K562 (cell line): ENCODE results near the gene LPGAT1. TPM values are rescaled to one million over a fixed set of nuclear protein-coding genes. Genes with fewer than 3 reads are reported as not detected.
A peak's percentile ranks its signal among the peaks of the same experiment; 100 is the strongest.

Source experiments
- ATAC-seq: fragments of 200-7000 bp; cut with Tn5 transposase; 3 replicates; pipeline ENCODE4 v1.9.1; 2020; ENCODE audit warnings: moderate library complexity
- BruUV-seq: library from RNA; stranded (reverse); fragments of 400-500 nt; replicated peaks from 2 replicates; lab custom pipeline; 2021; lab: Mats Ljungman, UMichigan
- CTCF ChIA-PET: fragments of 300-600 bp; formaldehyde crosslinking; extraction: SDS; loops from one replicate; lab custom pipeline; 2021; ENCODE audit warnings: low intra/inter-chr PET ratio; lab: Yijun Ruan, JAX
- POLR2A ChIA-PET: fragments of 300-600, 350-650 bp; sonication (Branson Sonifier 250); formaldehyde crosslinking; extraction: SDS; loops from one replicate; lab custom pipeline; 2021; ENCODE audit warnings: antibody characterized with exemption, inconsistent platforms; lab: Yijun Ruan, JAX
- DNase-seq, 4 experiments: peaks; one replicate each; pipeline versions ENCODE4 v3.0.0 to v3.0.0-alpha.2; 2011 to 2018; ENCODE audit warnings: low spot score in 3 of 4, mixed read lengths in 3 of 4; ENCODE audit errors: extremely low read depth in 1 of 4
- FAIRE-seq: peaks from 2 replicates; lab custom pipeline; 2011; peaks lifted over from hg19 to GRCh38; lab: Jason Lieb, UNC
- H2AFZ ChIP-seq: 2 replicates; pipeline ENCODE4 v1.6.0; 2011; ENCODE audit warnings: low read depth, low read length, control low read depth, inconsistent platforms
- H3K27ac ChIP-seq: fragments of 200-600 bp; 3 replicates; pipeline ENCODE4 v1.8.0; 2011; ENCODE audit warnings: low read depth, mild to moderate bottlenecking, control low read depth, inconsistent platforms, low read length, moderate library complexity, mixed read lengths; ENCODE audit errors: extremely low read depth
- H3K27me3 ChIP-seq, 2 experiments: fragments of 300-600 bp in 1 of 2; 2 replicates in 1 of 2; 3 replicates in 1 of 2; pipeline versions ENCODE4 v1.6.0 to v1.8.0; 2011; ENCODE audit warnings: inconsistent platforms in 2 of 2, low read length in 2 of 2, mild to moderate bottlenecking in 1 of 2, mixed read lengths in 1 of 2, moderate library complexity in 1 of 2; ENCODE audit not compliant: control insufficient read depth in 2 of 2, insufficient read depth in 2 of 2
- H3K36me3 ChIP-seq: fragments of 300-600 bp; 3 replicates; pipeline ENCODE4 v1.8.0; 2011; ENCODE audit warnings: mild to moderate bottlenecking, low read length, inconsistent platforms; ENCODE audit not compliant: control insufficient read depth, insufficient read depth
- H3K4me1 ChIP-seq, 2 experiments: fragments of 200-600 bp in 1 of 2; replicated peaks in 1 of 2; 2 replicates in 1 of 2; 3 replicates in 1 of 2; pipeline versions ENCODE4 v1.5.1 to v1.8.0; 2011; ENCODE audit warnings: inconsistent platforms in 2 of 2, low read length in 2 of 2, mild to moderate bottlenecking in 1 of 2, mixed read lengths in 1 of 2, moderate library complexity in 1 of 2; ENCODE audit not compliant: control insufficient read depth in 2 of 2, insufficient read depth in 2 of 2
- H3K4me2 ChIP-seq: 2 replicates; pipeline ENCODE4 v1.6.1; 2011; ENCODE audit warnings: low read length, control low read depth, inconsistent platforms, mixed read lengths; ENCODE audit not compliant: insufficient read depth
- H3K4me3 ChIP-seq: fragments of 200-600 bp; sonication (generic), shearing (Covaris generic); 2 replicates; pipeline ENCODE4 v1.5.1; 2016; ENCODE audit warnings: control low read depth, inconsistent platforms
- H3K79me2 ChIP-seq: fragments of 200-600 bp; 3 replicates; pipeline ENCODE4 v1.8.0; 2011; ENCODE audit warnings: low read length, inconsistent platforms; ENCODE audit not compliant: control insufficient read depth, insufficient read depth
- H3K9ac ChIP-seq, 2 experiments: 2 replicates each; pipeline versions ENCODE4 v1.6.0 to v1.6.1; 2011; ENCODE audit warnings: low read depth in 2 of 2, low read length in 2 of 2, control low read depth in 1 of 2, inconsistent platforms in 1 of 2, mild to moderate bottlenecking in 1 of 2, mixed read lengths in 1 of 2; ENCODE audit not compliant: insufficient read depth in 1 of 2
- H3K9me1 ChIP-seq: one replicate; pipeline ENCODE4 v1.6.0; 2011; ENCODE audit warnings: inconsistent platforms, mild to moderate bottlenecking, low read length, moderate library complexity; ENCODE audit not compliant: control insufficient read depth, insufficient read depth
- H3K9me3 ChIP-seq: replicated peaks from 2 replicates; pipeline ENCODE4 v1.5.1; 2011; ENCODE audit warnings: low read depth, low read length, inconsistent platforms; ENCODE audit not compliant: control insufficient read depth, insufficient read depth
- H4K20me1 ChIP-seq: replicated peaks from 2 replicates; pipeline ENCODE4 v1.6.1; 2011; ENCODE audit warnings: low read length, inconsistent platforms, mixed read lengths; ENCODE audit not compliant: control insufficient read depth, insufficient read depth
- CBFA2T3 ChIP-seq: fragments of 450-650 bp; IDR thresholded peaks from 2 replicates; pipeline ENCODE4 v1.6.1; 2017
- CEBPB ChIP-seq: fragments of 450-650 bp; IDR thresholded peaks from 2 replicates; pipeline ENCODE4 v1.6.1; 2016; ENCODE audit warnings: missing genetic modification characterization, missing compliant biosample characterization
- CHD1 ChIP-seq: fragments of 200-600 bp; sonication (generic); IDR thresholded peaks from one replicate; pipeline ENCODE4 v1.6.1; 2012; ENCODE audit warnings: mild to moderate bottlenecking, moderate library complexity, low read length, inconsistent platforms
- CREM ChIP-seq: IDR thresholded peaks from 2 replicates; pipeline ENCODE4 v1.6.1; 2014; ENCODE audit warnings: antibody characterized with exemption, low read depth
- DLX4 ChIP-seq: fragments of 250-450 bp; sonication (Bioruptor Pico); IDR thresholded peaks from 2 replicates; pipeline ENCODE4 v1.6.1; 2021; ENCODE audit warnings: mild to moderate bottlenecking
- KLF13 ChIP-seq: fragments of 450-650 bp; IDR thresholded peaks from 2 replicates; pipeline ENCODE4 v1.6.1; 2016; ENCODE audit warnings: missing genetic modification characterization, low read depth, mild to moderate bottlenecking, missing compliant biosample characterization, moderate library complexity, borderline replicate concordance
- MCM7 ChIP-seq, 2 experiments: fragments of 450-650 bp; IDR thresholded peaks; 2 replicates each; pipeline ENCODE4 v1.6.1; 2016 to 2018
- NCOA1 ChIP-seq: fragments of 450-650 bp; IDR thresholded peaks from 2 replicates; pipeline ENCODE4 v1.6.1; 2016; ENCODE audit warnings: low read depth
- NFXL1 ChIP-seq: fragments of 450-650 bp; formaldehyde crosslinking; IDR thresholded peaks from 2 replicates; pipeline ENCODE4 v1.4.0; 2021; ENCODE audit warnings: mild to moderate bottlenecking
- PCBP2 ChIP-seq: fragments of 200-400 bp; formaldehyde crosslinking; IDR thresholded peaks from 2 replicates; pipeline ENCODE4 v1.6.1; 2018; ENCODE audit warnings: low read length, low read depth, mild to moderate bottlenecking, moderate library complexity; ENCODE audit not compliant: poor library complexity, severe bottlenecking
- PYGO2 ChIP-seq: fragments of 450-650 bp; IDR thresholded peaks from 2 replicates; pipeline ENCODE4 v1.6.1; 2016; ENCODE audit warnings: mild to moderate bottlenecking, missing genetic modification characterization, moderate library complexity, missing compliant biosample characterization
- SMARCC2 ChIP-seq: fragments of 450-650 bp; IDR thresholded peaks from 2 replicates; pipeline ENCODE4 v1.6.1; 2017; ENCODE audit warnings: antibody characterized with exemption, moderate library complexity, mild to moderate bottlenecking, low read depth
- SP1 ChIP-seq: sonication (generic); formaldehyde crosslinking; IDR thresholded peaks from 2 replicates; pipeline ENCODE4 v1.8.1; 2022; ENCODE audit warnings: mild to moderate bottlenecking, missing genetic modification reagents
- TBL1XR1 ChIP-seq, 2 experiments: IDR thresholded peaks; 2 replicates each; pipeline ENCODE4 v1.6.1; 2012; ENCODE audit warnings: improper control_type of control experiment in 2 of 2, low read length in 2 of 2, mild to moderate bottlenecking in 1 of 2
- TCF7L2 ChIP-seq: fragments of 150-350 bp; IDR thresholded peaks from 2 replicates; pipeline ENCODE4 v1.6.1; 2016; ENCODE audit warnings: low read depth, mild to moderate bottlenecking, low read length, moderate library complexity
- TSC22D4 ChIP-seq: fragments of 450-650 bp; IDR thresholded peaks from 2 replicates; pipeline ENCODE4 v1.6.1; 2016; ENCODE audit warnings: missing genetic modification characterization, missing biosample characterization, control low read depth
- WGBS: fragments of 100-300 bp; shearing (Covaris generic); methylation state at CpG from one replicate; pipeline ENCODE4 v1.1.6; 2016; ENCODE audit warnings: low coverage, mixed read lengths; ENCODE audit not compliant: insufficient coverage; ENCODE audit errors: missing lambda C conversion rate; 5-methylcytosine and 5-hydroxymethylcytosine counted together
- in situ Hi-C: fragments of 300-500 bp; cut with MboI; formaldehyde crosslinking; loops from 4 replicates; pipeline ENCODE4 v1.15.0; 2018; ENCODE audit warnings: inconsistent platforms, mixed read lengths
- intact Hi-C: fragments of 100-400 bp; cut with micrococcal nuclease; formaldehyde crosslinking; loops from 2 replicates; pipeline ENCODE4 v1.14.2; 2022
- polyA plus RNA-seq, 8 experiments: library from polyadenylated mRNA; depleted of rRNA in 4 of 8; stranded (reverse) in 5 of 8; unstranded in 3 of 8; fragments of >200 nt; fragmentation: Nextera tagmentation in 2 of 8; fragmentation: Illumina TruSeq in 1 of 8; extraction: Ambion mirVana in 2 of 8; extraction: Trizol in 1 of 8; gene quantifications; 2 replicates each; pipeline versions ENCODE4 v1.2.1 to v1.2.3, GENCODE V29; 2011 to 2014; ENCODE audit warnings: inconsistent platforms in 1 of 8, missing spikeins in 1 of 8
- total RNA-seq, 7 experiments: library from RNA; depleted of rRNA in 6 of 7; stranded (reverse); fragments of >200 nt in 6 of 7; fragmentation: Illumina TruSeq in 2 of 7; extraction: Trizol in 2 of 7; gene quantifications; 2 replicates each; pipeline versions ENCODE4 v1.2.1 to v1.2.3, GENCODE V29; 2011 to 2021; ENCODE audit warnings: low replicate concordance in 1 of 7

LPGAT1 gene
- total and polyA plus RNA-seq, 9 of the 15 experiments (the other 6 are each of a cell fraction or from before 2014, with no cell fraction given): 5.7 to 31.4 (median 16.3) TPM

GRCh38 chr1:211713231-211713630, 117.3 kb downstream of the LPGAT1 start:
- in situ Hi-C loops: no loop called here

GRCh38 chr1:211711315-211711705, 119.3 kb downstream of the LPGAT1 start:
- intact Hi-C loops: no loop called here
- Histone ChIP-seq H4K20me1 (no peaks in the 10 kb centered on the region), H3K79me2 (no peaks in the 10 kb centered on the region), H3K4me1 (peaks cover 4 to 11% of the 10 kb centered on the region in 2 experiments; a peak in 2 of 5 replicates), H3K9me3 (no peaks in the 10 kb centered on the region), H3K4me3 (no peak overlapping the region), H3K9me1 (no peaks in the 10 kb centered on the region), H2AFZ (peak overlapping the region; percentile 93), H3K27me3 (no peaks in the 10 kb centered on the region), H3K36me3 (no peaks in the 10 kb centered on the region), H3K4me2 (no peak overlapping the region), H3K9ac (no peak overlapping the region), H3K27ac (peak overlapping the region; percentile 37; the same call in 1 of the 3 replicates)
- WGBS: 38% methylated on average over 4 of the region's 4 CpGs
- BruUV-seq: no TSS peak
- CTCF ChIA-PET: no interaction called here
- peak in 2 of 4 experiments; percentile 19 to 47 for DNase-seq
- in situ Hi-C loops: no loop called here
- POLR2A ChIA-PET: interaction anchor here (0.6 to 0.7 kb wide), 2 partner anchors 11 to 56 kb away, joined by 3 read pairs; no protein-coding TSS in a partner anchor
- peak; percentile 46 for FAIRE-seq
- peak; percentile 69 for ATAC-seq
- TF ChIP-seq NCOA1: no peak
- TF ChIP-seq PCBP2: no peak
- TF ChIP-seq TBL1XR1 (IDR thresholded peaks at IDR 0.05; ENCODE audit: low read length in 2 of 2): no peak
- TF ChIP-seq KLF13: no peak
- TF ChIP-seq CBFA2T3: 0 out of 2 replicates have a peak, but pooled peaks have one; percentile 7
- no peak for TF ChIP-seq CHD1
- TF ChIP-seq TCF7L2: no peak
- TF ChIP-seq CREM: no peak

More at GRCh38 chr1:211713231-211713630, 117.3 kb downstream of the LPGAT1 start:
- no peaks in the 10 kb centered on the region; the same call in 1 of the 2 replicates for H3K9me3 ChIP-seq
- no peaks in the 10 kb centered on the region for H3K9me1 ChIP-seq
- DNase-seq (no peak), FAIRE-seq (no peak), ATAC-seq (no peak)
- intact Hi-C loops: no loop called here
- POLR2A ChIA-PET: interaction anchor here (0.8 to 1.0 kb wide), 2 partner anchors 9 to 15 kb away, joined by 4 to 5 read pairs; no protein-coding TSS in a partner anchor
- WGBS: 64% methylated on average over 10 of the region's 10 CpGs
- no peaks in the 10 kb centered on the region for H3K79me2 ChIP-seq
- no peak overlapping the region for H3K4me2 ChIP-seq
- no peak overlapping the region for H3K9ac ChIP-seq
- no peak overlapping the region for H3K4me3 ChIP-seq
- H3K27me3 ChIP-seq: no peaks in the 10 kb centered on the region
- H3K27ac ChIP-seq: no peak overlapping the region
- H4K20me1 ChIP-seq: no peaks in the 10 kb centered on the region
- TF ChIP-seq SMARCC2 (no peak), CEBPB (tag) (peak; percentile 36; the same call in 1 of the 2 replicates), TSC22D4 (tag) (no peak), SP1 (CRISPR knock-in tag) (no peak), NFXL1 (no peak), DLX4 (CRISPR knock-in tag) (no peak), PYGO2 (tag) (no peak), MCM7 (IDR thresholded peaks at IDR 0.05) (no peak)
- CTCF ChIA-PET: no interaction called here
- H2AFZ ChIP-seq: peak overlapping the region; percentile 71; the same call in 1 of the 2 replicates
- no peaks in the 10 kb centered on the region for H3K36me3 ChIP-seq
- BruUV-seq: no TSS peak
- peaks cover 4 to 11% of the 10 kb centered on the region in 2 experiments; a peak in 2 of 5 replicates for H3K4me1 ChIP-seq
